GM18507 (cell line): ENCODE results near the gene SPDYE1.

Experiments
- DNase-seq: peaks from one replicate; pipeline ENCODE4 v3.0.0; 2011; ENCODE audit warnings: low read depth; ENCODE audit not compliant: insufficient read length; ENCODE audit errors: extremely low spot score
- FAIRE-seq: peaks from 2 replicates; lab custom pipeline; 2011; peaks lifted over from hg19 to GRCh38; lab: Jason Lieb, UNC

The SPDYE1 gene

DNA sequence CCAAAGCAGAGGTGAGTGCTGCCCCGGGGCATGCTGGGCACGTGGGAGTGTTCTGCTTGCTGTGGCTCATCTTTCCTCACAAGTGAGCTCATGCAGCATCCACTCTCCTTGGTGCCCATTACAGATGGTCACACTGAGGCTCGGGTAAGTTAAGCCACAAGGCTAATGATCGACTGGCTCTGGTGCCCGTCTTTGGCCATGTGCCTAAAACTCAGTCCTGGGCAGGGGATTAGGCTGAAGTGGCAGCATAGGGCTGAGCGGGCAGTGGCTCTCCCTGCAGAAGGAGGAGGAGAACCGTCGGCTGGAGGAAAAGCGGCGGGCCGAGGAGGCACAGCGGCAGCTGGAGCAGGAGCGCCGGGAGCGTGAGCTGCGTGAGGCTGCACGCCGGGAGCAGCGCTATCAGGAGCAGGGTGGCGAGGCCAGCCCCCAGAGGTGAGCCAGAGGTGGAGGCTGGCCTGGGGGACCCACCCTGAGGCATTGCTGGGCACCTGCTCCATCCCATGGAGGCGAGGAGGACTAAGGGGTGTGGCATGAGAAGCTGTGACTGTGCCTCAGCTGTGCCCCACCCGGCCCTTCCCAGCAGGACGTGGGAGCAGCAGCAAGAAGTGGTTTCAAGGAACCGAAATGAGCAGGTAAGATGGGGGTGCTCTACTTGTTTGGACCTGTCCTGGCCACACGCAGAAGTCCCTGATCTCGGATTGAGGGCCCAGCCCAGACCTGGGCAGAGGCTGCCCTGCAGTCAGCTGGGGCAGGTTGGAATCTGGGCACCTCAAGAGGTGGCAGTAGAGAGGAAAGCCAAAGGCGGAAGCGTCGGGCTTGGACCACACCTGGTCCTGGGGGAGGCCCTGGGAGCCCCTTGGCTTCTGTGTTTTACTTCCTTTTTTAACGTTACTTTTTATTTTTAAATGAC, 60.4 kb downstream of the SPDYE1 start:
- no peak for DNase-seq

DNA sequence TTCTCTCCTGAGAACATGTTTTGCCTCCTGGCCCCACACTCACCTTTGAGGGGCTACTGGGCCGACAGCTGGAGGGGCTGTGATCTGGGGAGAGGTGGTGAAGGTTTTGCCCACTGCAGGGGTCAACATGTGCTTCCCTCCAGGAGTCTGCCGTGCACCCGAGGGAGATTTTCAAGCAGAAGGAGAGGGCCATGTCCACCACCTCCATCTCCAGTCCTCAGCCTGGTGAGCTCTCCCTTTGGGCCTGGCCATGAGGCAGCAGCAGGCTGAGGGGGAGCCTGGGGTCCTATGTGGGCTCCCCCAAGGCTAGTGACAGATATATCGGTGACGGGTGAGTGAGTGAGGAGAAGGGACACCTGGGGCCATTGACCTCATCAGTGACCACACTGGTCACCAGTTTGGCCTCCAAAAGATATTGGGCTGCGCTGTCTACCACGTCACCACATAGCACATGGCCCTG, 61.1 kb downstream of the SPDYE1 start:
- DNase-seq (no peak), FAIRE-seq (no peak)

More for the DNA sequence above, 60.4 kb downstream of the SPDYE1 start:
- FAIRE-seq: peak; percentile 9

DNA sequence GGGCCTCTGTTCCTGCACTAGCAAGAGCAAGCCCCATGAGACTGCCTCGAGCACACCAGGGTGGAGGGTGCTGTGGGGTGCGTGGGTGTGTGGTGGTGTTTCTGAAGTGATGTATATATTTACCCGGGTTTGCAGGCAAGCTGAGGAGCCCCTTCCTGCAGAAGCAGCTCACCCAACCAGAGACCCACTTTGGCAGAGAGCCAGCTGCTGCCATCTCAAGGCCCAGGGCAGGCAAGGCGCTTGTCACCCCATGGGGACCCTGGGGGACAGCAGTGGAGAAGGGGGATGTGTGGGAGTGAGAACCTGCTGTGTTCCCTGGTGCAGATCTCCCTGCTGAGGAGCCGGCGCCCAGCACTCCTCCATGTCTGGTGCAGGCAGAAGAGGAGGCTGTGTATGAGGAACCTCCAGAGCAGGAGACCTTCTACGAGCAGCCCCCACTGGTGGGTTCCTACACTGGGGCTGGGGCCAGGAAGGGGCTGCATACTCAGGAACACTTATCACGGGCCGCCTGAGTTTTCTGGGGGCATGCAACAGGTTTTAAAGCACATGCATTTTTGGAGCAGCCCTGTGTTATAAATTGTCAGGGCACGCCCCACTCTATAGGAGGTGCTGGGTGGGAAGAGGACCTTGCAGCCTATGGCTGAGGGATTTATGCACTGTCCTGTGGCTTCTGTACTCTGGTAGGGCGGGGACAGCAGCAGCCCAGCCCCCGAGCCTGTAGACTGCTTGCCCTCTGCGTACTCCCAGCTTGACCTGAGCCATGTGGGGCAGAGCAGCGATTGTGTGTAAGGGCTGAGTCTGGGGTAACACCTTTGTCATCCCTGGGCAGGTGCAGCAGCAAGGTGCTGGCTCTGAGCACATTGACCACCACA, 61.8 kb downstream of the SPDYE1 start:
- DNase-seq (no peak), FAIRE-seq (peak; percentile 69)
